Measurements from ENCODE around the gene KHDRBS2.

Gene KHDRBS2

GRCh38 chr6:62174548-62174947 lies 111.5 kb downstream of the KHDRBS2 start:
- no peak for DNase-seq

DNA sequence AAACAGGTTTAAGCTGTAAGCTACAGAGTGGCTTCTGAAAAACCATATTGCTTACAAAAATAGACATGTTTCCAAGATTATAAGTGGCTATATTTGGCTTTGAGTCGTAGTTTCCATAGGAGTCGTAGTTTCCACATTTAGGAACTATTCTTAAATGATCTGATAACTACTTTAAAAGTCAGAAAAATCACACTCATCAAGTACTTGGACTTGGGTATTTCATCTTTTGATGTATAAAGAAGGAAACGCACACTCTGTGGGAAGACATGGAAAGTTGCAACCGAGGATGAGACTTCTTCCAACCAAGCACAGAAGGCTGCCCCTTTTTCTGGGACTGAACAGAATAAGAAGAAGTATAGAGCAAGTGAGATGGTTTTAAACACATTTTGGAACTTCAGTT lies 118.3 kb downstream of the KHDRBS2 start:
- DNase-seq, result no peak

DNA sequence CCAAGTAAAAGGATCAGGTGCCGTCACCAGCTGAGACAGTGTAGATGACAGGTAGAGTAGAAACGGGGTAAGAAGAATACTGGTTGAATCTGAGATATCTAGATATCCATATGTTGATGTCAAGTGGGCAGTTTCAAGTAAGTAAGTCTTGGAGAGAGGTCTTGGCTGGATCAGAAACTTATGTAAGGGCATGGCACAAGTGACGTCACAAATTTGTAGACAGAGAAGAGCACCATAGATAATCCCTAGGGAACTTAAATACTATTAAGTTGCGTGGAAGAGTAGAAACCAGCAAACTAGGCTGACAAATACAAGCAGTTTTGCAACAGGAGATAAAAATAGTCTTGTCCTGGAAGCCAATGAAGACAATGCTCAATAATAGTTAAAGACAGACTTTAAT lies 123.2 kb downstream of the KHDRBS2 start:
- DNase-seq, result no peak

GRCh38 chr6:62152796-62153195 lies 133.2 kb downstream of the KHDRBS2 start:
- no peak for DNase-seq

DNA sequence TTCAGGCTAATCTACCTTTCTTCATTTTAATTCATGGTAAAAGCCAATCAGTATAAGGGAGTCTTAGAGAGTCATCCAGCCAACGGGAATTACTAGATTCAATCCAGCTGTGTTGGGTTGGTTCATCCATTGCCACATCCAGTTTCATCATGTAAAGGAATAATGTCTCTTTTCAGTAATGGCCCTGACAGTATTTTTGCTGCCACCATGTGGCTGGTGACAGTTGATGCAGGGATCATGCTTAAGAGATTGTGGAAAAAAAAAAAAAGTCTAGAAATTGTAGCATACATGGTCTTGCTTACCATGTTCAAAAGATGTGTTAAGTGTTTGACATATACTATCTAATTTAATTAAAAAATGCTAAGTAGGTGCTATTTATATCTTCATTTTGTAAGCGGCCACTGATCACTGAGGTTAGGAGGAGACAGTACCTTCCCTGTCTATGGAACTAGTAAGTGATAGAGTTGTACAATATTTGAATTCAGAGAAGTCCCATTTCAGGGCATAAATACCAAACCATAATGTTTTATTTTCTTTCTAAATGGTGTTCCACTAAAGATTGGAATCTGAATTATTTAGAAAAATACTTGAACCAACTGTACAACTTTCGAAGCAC lies 135.9 kb downstream of the KHDRBS2 start:
- no peak for DNase-seq

DNA sequence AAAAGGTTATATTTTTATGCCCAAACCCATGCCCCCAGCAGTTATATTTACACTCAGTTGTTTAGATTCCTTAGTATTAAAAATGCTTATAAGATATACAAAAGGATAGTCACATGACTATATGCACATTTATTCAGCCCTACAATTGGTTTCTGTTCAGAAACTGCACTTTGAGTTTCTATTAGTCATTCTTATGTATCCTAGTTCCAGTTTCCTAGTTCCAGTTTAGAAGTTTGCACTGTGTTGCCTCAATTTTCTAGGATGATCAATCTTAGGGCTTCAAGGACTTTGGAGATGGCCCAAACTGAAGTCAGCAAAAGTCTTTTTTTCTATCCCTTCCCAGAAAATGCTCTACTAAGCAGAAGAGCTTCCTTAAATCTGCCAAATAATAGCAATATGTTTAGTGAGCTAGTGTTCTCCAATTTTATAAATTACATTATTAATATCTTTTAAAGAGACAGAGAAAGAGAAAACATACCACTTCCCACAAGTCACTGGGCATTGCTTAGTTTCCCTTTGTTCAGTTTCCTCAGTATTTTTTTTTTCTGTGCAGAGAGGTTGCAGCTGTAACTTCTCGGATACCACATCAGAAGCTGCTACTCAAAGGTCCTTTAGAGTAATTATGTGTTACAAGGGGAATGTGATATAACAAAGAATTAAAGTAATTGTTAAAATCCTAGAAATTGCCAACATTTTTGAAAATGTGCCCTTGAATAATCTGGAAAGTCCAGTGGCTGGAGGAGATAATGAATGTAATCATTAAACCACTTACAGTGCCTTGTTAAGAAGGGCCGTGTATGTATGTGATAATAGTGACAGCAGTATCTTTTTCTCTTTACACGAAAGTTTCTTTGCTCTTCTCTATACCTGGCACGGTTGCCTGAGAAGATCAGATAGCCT lies 138.8 kb downstream of the KHDRBS2 start:
- DNase-seq, result no peak

- no peak for DNase-seq
Measured at GRCh38 chr6:62129127-62129526, 156.9 kb downstream of the KHDRBS2 start.

GRCh38 chr6:62119401-62119800 lies 166.6 kb downstream of the KHDRBS2 start:
- no peak for DNase-seq

DNA sequence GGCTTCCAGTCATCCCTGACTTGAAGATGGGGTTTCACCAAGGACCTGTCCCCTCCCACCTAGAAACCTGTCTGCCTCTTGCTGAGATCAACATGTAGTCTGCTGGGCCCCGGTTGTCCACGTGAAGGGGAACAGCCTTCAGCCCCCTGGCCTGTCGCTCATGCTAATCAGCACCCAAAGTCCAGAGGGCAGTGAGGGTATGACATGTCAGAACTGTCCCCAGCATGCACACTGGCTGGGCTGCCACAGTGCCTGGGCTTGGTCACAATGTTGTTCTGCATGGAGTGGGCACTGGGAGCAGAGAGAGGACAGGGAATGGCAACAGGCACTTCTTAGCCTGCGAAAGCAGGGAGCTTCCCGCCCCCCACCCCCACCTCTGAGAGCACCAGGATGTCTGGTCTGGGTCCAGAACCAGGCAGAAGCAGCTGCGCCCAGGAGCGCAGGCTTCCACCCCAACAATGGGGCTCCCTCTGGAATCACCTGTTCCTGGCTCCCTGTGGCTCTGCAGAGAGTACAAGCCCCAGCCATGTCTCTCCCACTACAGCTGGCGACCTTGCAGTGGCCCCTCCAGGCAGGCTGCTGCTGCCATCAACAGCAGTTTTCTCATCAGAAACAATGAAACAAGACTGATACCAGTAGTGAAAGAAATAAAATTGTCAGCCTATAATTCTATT lies 182.7 kb downstream of the KHDRBS2 start:
- DNase-seq, result no peak

DNA sequence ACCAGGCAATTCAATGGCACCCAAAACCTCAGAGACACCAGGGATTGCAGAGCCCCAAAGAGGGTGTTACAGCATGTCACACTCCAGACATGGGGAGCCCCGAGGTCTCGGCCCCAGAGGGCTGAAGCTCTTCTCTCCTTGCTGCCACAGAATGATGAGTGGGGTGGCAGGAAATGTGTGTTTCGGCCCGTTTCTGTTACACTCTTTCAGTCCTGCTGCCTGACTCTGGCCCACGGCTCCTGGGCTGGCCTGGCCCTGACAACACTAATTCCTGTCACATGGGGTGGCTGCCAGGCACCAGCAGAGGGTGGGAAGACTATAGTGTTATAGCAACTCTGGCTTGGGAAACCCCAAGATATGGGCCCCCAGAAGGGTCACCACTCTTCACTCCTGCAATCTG lies 183.6 kb downstream of the KHDRBS2 start:
- no peak for DNase-seq

DNA sequence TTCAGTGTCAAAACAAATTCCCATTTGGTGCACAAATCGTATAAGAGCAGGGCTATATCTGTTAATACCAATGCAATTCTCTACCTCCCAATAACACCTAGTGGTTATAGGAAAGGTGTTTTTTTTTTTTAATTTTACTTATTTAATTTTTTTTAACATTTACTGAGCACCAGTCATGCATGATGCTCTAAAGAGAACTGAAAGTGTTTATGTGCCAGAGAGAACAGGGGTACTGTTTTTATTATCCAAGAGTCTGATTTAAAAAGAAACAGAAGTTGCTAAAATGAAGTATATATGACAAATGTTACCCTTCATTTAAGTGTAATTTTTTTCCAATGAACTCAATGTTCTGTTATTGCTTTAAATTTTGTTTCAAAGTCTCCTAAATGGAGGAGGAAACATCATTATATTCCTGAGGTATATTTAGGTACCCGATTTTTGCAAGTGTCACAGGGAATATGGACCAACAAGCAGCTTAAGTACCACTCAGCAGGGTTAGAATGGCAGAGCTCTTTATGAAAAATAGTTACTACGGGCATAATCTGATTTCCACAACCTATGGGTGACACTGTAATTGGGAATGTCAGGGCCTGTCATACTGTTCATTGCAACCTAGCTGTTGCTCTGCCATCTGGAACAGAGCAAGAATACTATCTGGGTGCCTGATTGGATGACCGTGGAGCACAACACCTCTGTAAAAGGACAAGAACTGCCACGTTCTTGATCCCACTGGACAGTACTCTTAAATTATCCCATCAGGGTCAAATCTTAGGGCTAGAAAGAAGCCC lies 195.4 kb downstream of the KHDRBS2 start:
- DNase-seq, result no peak

- no peak for DNase-seq
Measured at GRCh38 chr6:62089781-62090180, 196.2 kb downstream of the KHDRBS2 start.

GRCh38 chr6:62086047-62086446 lies 200.0 kb downstream of the KHDRBS2 start:
- no peak for DNase-seq

DNA sequence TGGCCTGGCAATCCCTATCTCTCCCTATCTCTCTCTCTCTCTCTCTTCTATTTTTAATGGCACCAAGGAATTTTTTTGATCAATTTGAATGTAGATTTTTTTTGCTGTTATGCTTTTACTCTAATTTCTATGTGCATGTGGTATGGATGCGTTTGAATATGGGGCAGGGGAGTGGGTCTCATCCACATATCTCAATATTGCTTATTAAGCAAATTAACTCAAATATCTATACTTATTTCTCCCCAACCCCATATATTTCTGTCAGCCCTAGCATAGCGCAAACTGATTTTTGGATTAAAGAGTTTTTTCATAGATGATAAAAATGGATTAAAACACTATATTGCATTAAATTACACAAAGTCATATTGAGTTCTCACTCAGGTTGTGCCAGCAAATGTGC lies 210.2 kb downstream of the KHDRBS2 start:
- no peak for DNase-seq

GRCh38 chr6:62059901-62060300 lies 226.1 kb downstream of the KHDRBS2 start:
- no peak for DNase-seq

DNA sequence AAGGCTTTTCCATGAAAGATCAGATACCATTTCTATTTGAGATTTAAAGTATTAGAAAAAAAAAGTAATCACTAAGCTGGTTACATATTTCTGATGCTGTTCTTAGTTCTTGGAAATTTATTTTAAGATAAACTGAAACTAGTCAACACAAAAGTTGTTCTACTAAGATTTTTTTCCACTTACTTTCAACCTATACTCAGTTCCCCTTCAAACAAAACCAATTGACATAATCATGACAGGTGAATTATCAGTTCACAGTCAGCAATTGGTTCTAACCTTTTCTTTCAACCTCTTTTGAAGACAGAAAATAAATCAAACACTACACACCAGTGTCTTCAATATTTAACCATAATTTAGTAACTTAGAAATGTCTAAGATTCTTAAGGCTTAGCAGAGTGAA lies 228.7 kb downstream of the KHDRBS2 start:
- DNase-seq, result no peak

GRCh38 chr6:62045502-62045901 lies 240.5 kb downstream of the KHDRBS2 start:
- no peak for DNase-seq

DNA sequence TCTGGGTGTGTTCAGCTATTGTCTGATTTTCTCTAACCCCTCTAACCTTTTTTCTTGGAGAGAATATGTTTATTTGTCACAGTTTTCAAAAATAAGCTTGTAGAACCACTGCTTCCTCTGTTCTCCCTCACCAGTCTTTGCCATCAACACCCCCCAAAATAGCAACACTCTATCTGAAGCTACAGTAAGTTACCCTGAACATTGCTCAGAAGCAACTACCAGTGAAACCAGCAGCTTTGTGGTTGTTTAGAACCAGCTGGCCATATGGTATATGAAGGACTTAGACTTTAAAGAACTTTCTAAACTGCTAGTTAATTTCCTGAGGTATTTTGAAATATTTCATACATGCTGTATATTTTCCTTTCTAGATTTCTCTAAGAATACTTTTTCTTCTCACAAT lies 242.9 kb downstream of the KHDRBS2 start:
- no peak for DNase-seq

GRCh38 chr6:62042429-62042828 lies 243.6 kb downstream of the KHDRBS2 start:
- no peak for DNase-seq

- DNase-seq, result no peak
Measured at GRCh38 chr6:62039605-62040004, 246.4 kb downstream of the KHDRBS2 start.

DNA sequence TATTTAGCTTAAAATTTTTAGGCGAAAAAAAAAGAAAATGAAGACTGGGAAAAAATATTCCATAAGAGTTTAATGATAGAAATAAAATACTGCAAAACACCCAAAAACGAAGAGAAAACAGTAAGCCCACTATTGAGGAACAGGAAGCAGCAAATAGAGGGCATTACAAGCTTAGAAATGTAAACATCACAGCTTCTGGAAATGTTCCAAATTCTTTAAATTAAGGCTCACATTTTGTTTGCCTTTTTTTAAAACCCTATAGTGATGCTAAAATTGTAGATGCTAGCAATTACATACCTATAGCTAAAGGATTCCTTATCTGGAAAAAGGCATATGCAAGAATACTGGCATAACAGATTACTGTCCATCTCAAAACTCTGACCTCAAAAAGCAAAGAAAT lies 248.6 kb downstream of the KHDRBS2 start:
- DNase-seq, result no peak

GRCh38 chr6:62035952-62036351 lies 250.1 kb downstream of the KHDRBS2 start:
- DNase-seq, result no peak

DNA sequence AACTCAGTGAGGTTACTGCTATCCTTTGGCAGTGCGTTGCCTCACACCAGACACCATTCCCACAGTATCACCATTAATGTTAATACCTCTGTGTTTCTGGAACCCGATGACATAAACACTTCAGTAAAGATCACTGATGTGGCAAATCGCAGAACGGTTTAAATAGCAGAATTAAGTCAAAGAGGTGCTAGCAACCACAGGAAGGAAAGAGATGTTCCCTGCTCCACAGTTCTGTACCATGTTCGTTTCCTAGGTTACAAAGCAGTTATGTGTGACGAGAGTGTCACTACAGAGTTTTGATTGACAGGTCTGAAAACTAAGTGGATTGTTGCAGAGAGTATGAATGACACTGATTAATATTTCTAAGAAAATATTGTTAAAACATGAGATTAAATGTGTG lies 272.3 kb downstream of the KHDRBS2 start:
- no peak for DNase-seq
